Uterus (tissue), 4 donors: ENCODE data around the gene HPS4. TPM values are rescaled to one million over a fixed set of nuclear protein-coding genes. Genes with fewer than 3 reads are reported as not detected.

Source experiments
- DNase-seq, 2 donors: peaks; one replicate each; pipeline ENCODE4 v3.0.0-alpha.2; 2019 to 2020
- H3K27ac ChIP-seq, 2 donors: fragments of 200-600 bp; sonication (generic); 1 replicate in 1 of 2; 2 replicates in 1 of 2; pipeline ENCODE4 v1.5.1; 2016 to 2018
- H3K27me3 ChIP-seq, 2 donors: fragments of 200-600 bp; sonication (generic); one replicate each; pipeline ENCODE4 v1.5.1; 2018 to 2019; ENCODE audit warnings: control low read depth in 1 of 2
- H3K36me3 ChIP-seq, 2 donors: fragments of 200-600 bp; sonication (generic); one replicate each; pipeline ENCODE4 v1.5.1; 2019; ENCODE audit warnings: control low read depth in 1 of 2
- H3K4me1 ChIP-seq, 2 donors: fragments of 200-600 bp; sonication (generic); one replicate each; pipeline ENCODE4 v1.5.1; 2018 to 2019; ENCODE audit warnings: control low read depth in 1 of 2
- H3K4me3 ChIP-seq, 2 donors: fragments of 200-600 bp; sonication (generic); 1 replicate in 1 of 2; 2 replicates in 1 of 2; pipeline ENCODE4 v1.5.1; 2018 to 2019; ENCODE audit warnings: mild to moderate bottlenecking in 1 of 2
- H3K9me3 ChIP-seq, 2 donors: fragments of 200-600 bp; sonication (generic); one replicate each; pipeline ENCODE4 v1.5.1; 2019; ENCODE audit warnings: control low read depth in 1 of 2
- CTCF ChIP-seq, 4 experiments: fragments of 200-600 bp in 2 of 4; fragments of 450-650 bp in 2 of 4; sonication (generic) in 2 of 4; IDR thresholded peaks; one replicate each; pipeline ENCODE4 v1.5.1; 2016 to 2019; ENCODE audit warnings: antibody characterized with exemption in 4 of 4, mild to moderate bottlenecking in 2 of 4, moderate library complexity in 1 of 4
- POLR2A ChIP-seq, 2 donors: fragments of 450-650 bp; IDR thresholded peaks; one replicate each; pipeline ENCODE4 v1.6.1; 2016; ENCODE audit warnings: antibody characterized with exemption in 2 of 2, mild to moderate bottlenecking in 1 of 2, moderate library complexity in 1 of 2
- intact Hi-C: fragments of 100-400 bp; cut with DNase I; formaldehyde crosslinking; loops from one replicate; pipeline ENCODE4 v1.15.1; 2023; ENCODE audit warnings: low total_unique reads
- total RNA-seq, 4 donors: library from RNA; depleted of rRNA in 3 of 4; stranded (reverse); fragments of >200 nt in 3 of 4; gene quantifications; one replicate each; pipeline versions ENCODE4 v1.1.0 to v1.2.4, GENCODE V29; 2014 to 2023
- donor health status: DM: yes; HTN: yes; CAD: no.

HPS4 gene
- total RNA-seq, 4 donors from 2014 or later: 23.5 to 65.6 (median 43.5) TPM

- no peaks in the 10 kb centered on the region for H3K9me3 ChIP-seq
- no peak overlapping the region for H3K4me3 ChIP-seq
- no peak overlapping the region for H3K27ac ChIP-seq
- TF ChIP-seq CTCF (IDR thresholded peaks at IDR 0.05) (no peak), POLR2A (IDR thresholded peaks at IDR 0.05) (no peak)
- H3K4me1 ChIP-seq: no peaks in the 10 kb centered on the region
- no peak for DNase-seq
- no peaks in the 10 kb centered on the region for H3K27me3 ChIP-seq
- intact Hi-C loops: no loop called here
- no peaks in the 10 kb centered on the region for H3K36me3 ChIP-seq
Observed at GRCh38 chr22:26431261-26431995, 52.2 kb downstream of the HPS4 start.

GRCh38 chr22:26430600-26430999, 53.0 kb downstream of the HPS4 start:
- Histone ChIP-seq H3K36me3 (no peaks in the 10 kb centered on the region), H3K27me3 (no peaks in the 10 kb centered on the region), H3K9me3 (no peaks in the 10 kb centered on the region), H3K4me3 (no peak overlapping the region), H3K4me1 (no peaks in the 10 kb centered on the region), H3K27ac (no peak overlapping the region)
- no peak for TF ChIP-seq POLR2A (IDR thresholded peaks at IDR 0.05)
- TF ChIP-seq CTCF (IDR thresholded peaks at IDR 0.05): no peak
- DNase-seq: no peak
- intact Hi-C loops: no loop called here

GRCh38 chr22:26429458-26430286, 53.9 kb downstream of the HPS4 start:
- DNase-seq: peak in 1 of 2 donors; percentile 19
- H3K36me3 ChIP-seq: no peaks in the 10 kb centered on the region
- no peaks in the 10 kb centered on the region for H3K9me3 ChIP-seq
- peak overlapping the region; percentile 39 to 57 for H3K4me3 ChIP-seq
- H3K27me3 ChIP-seq: no peaks in the 10 kb centered on the region
- intact Hi-C loops: no loop called here
- H3K4me1 ChIP-seq: no peaks in the 10 kb centered on the region
- H3K27ac ChIP-seq: no peak overlapping the region
- TF ChIP-seq POLR2A (IDR thresholded peaks at IDR 0.05) (no peak), CTCF (IDR thresholded peaks at IDR 0.05) (no peak)

- TF ChIP-seq CTCF (IDR thresholded peaks at IDR 0.05): no peak
- no peak for TF ChIP-seq POLR2A (IDR thresholded peaks at IDR 0.05)
- no peaks in the 10 kb centered on the region for H3K27me3 ChIP-seq
Observed at GRCh38 chr22:26428515-26429457, 54.8 kb downstream of the HPS4 start, which contains the start of gene ASPHD2. ASPHD2 (plus strand) TSS chr22:26429260; CDS start chr22:26433616, 4,356 bp downstream.

More at GRCh38 chr22:26428515-26429457, 54.8 kb downstream of the HPS4 start, which contains the start of gene ASPHD2:
- Histone ChIP-seq H3K27ac (peak within 1 kb of the TSS; percentile 53 to 57), H3K4me3 (peak within 1 kb of the TSS; percentile 39 to 57), H3K36me3 (no peaks in the 10 kb centered on the region), H3K9me3 (no peaks in the 10 kb centered on the region), H3K4me1 (no peaks in the 10 kb centered on the region)
- intact Hi-C loops: no loop called here
- peak; percentile 43 to 53 for DNase-seq
